Nephron (organoid): Measurements from ENCODE around the gene SRP72.
"Not testable (repeated sequence)": the region's sequence is repeated elsewhere in the genome, so short reads cannot be mapped to it uniquely, and the experiment has no call there.

Experiments
- H3K27ac Mint-ChIP-seq, 3 experiments: 2 replicates each; pipeline ENCODE4 v1.8.0; 2020; ENCODE audit warnings: mixed read lengths in 3 of 3, mild to moderate bottlenecking in 2 of 3, moderate library complexity in 1 of 3
- H3K27me3 Mint-ChIP-seq: 2 replicates; pipeline ENCODE4 v1.8.0; 2021; ENCODE audit warnings: low read depth, mild to moderate bottlenecking, moderate library complexity, mixed read lengths
- H3K36me3 Mint-ChIP-seq: 2 replicates; pipeline ENCODE4 v1.8.0; 2020; ENCODE audit warnings: low read depth, mixed read lengths
- H3K4me1 Mint-ChIP-seq: 2 replicates; pipeline ENCODE4 v1.8.0; 2020; ENCODE audit warnings: mixed read lengths
- H3K4me3 Mint-ChIP-seq, 3 experiments: 2 replicates each; pipeline ENCODE4 v1.8.0; 2020; ENCODE audit warnings: mild to moderate bottlenecking in 3 of 3, mixed read lengths in 3 of 3, moderate library complexity in 2 of 3
- H3K9me3 Mint-ChIP-seq: 2 replicates; pipeline ENCODE4 v1.8.0; 2020; ENCODE audit warnings: mixed read lengths
- CTCF ChIP-seq, 3 experiments: fragments of 200-600 bp; sonication (generic); IDR thresholded peaks; one replicate each; pipeline ENCODE4 v1.5.0; 2021; ENCODE audit warnings: antibody characterized with exemption in 3 of 3; ENCODE audit not compliant: unreplicated experiment in 3 of 3

Gene SRP72

GRCh38 chr4:56450342-56450741, 17.1 kb upstream of the SRP72 start:
- H3K36me3 Mint-ChIP-seq = peaks cover 87% of the 10 kb centered on the region
- no peak for TF ChIP-seq CTCF (IDR thresholded peaks at IDR 0.05; ENCODE audit: unreplicated experiment in 3 of 3)
- H3K27me3 Mint-ChIP-seq = no peaks in the 10 kb centered on the region
- no peaks in the 10 kb centered on the region for H3K4me1 Mint-ChIP-seq
- no peaks in the 10 kb centered on the region for H3K9me3 Mint-ChIP-seq
- no peak overlapping the region for H3K4me3 Mint-ChIP-seq
- no peak overlapping the region for H3K27ac Mint-ChIP-seq

GRCh38 chr4:56460085-56460484, 7.3 kb upstream of the SRP72 start:
- H3K4me3 Mint-ChIP-seq = no peak overlapping the region
- H3K27ac Mint-ChIP-seq = no peak overlapping the region
- H3K9me3 Mint-ChIP-seq = no peaks in the 10 kb centered on the region
- peaks cover 9% of the 10 kb centered on the region for H3K4me1 Mint-ChIP-seq
- no peak for TF ChIP-seq CTCF (IDR thresholded peaks at IDR 0.05; ENCODE audit: unreplicated experiment in 3 of 3)
- no peaks in the 10 kb centered on the region for H3K27me3 Mint-ChIP-seq
- H3K36me3 Mint-ChIP-seq = peaks cover 57% of the 10 kb centered on the region

- no peak for TF ChIP-seq CTCF (IDR thresholded peaks at IDR 0.05; ENCODE audit: unreplicated experiment in 3 of 3)
- peaks cover 40% of the 10 kb centered on the region for H3K36me3 Mint-ChIP-seq
- peak overlapping the region in 1 of 3 experiments; percentile 2 for H3K4me3 Mint-ChIP-seq
- H3K9me3 Mint-ChIP-seq = no peaks in the 10 kb centered on the region
- H3K27me3 Mint-ChIP-seq = no peaks in the 10 kb centered on the region
- peaks cover 25% of the 10 kb centered on the region for H3K4me1 Mint-ChIP-seq
- no peak overlapping the region for H3K27ac Mint-ChIP-seq
These were observed 5.3 kb upstream of the SRP72 start for GRCh38 chr4:56462157-56462556.

- TF ChIP-seq CTCF (IDR thresholded peaks at IDR 0.05; ENCODE audit: unreplicated experiment in 3 of 3) = no peak
- peaks cover 38% of the 10 kb centered on the region for H3K4me1 Mint-ChIP-seq
- no peaks in the 10 kb centered on the region for H3K9me3 Mint-ChIP-seq
These were observed 3.7 kb upstream of the SRP72 start for GRCh38 chr4:56463711-56464110.

GRCh38 chr4:56464581-56464980, 2.8 kb upstream of the SRP72 start:
- Mint-ChIP-seq H3K27ac (peak overlapping the region in 2 of 3 experiments; percentile 7 to 59), H3K27me3 (no peaks in the 10 kb centered on the region), H3K9me3 (no peaks in the 10 kb centered on the region), H3K4me3 (peak overlapping the region; percentile 64 to 99 (median 97)), H3K36me3 (peaks cover 27% of the 10 kb centered on the region), H3K4me1 (peaks cover 47% of the 10 kb centered on the region)
- TF ChIP-seq CTCF (IDR thresholded peaks at IDR 0.05; ENCODE audit: unreplicated experiment in 3 of 3) = no peak

More at GRCh38 chr4:56463711-56464110, 3.7 kb upstream of the SRP72 start:
- Mint-ChIP-seq H3K36me3 (peaks cover 34% of the 10 kb centered on the region), H3K27ac (no peak overlapping the region), H3K4me3 (no peak overlapping the region), H3K27me3 (no peaks in the 10 kb centered on the region)

- no peaks in the 10 kb centered on the region for H3K27me3 Mint-ChIP-seq
- peak overlapping the region; percentile 97 to 99 (median 98) for H3K4me3 Mint-ChIP-seq
- peak overlapping the region; percentile 97 to 100 (median 100) for H3K27ac Mint-ChIP-seq
- peaks cover 25% of the 10 kb centered on the region for H3K36me3 Mint-ChIP-seq
- no peak for TF ChIP-seq CTCF (IDR thresholded peaks at IDR 0.05; ENCODE audit: unreplicated experiment in 3 of 3)
- H3K4me1 Mint-ChIP-seq = peaks cover 51% of the 10 kb centered on the region
- no peaks in the 10 kb centered on the region for H3K9me3 Mint-ChIP-seq
These were observed 1.7 kb upstream of the SRP72 start for GRCh38 chr4:56465599-56466295.

GRCh38 chr4:56466296-56466761, 1.1 kb upstream of the SRP72 start:
- not testable (repeated sequence) for H3K27me3 Mint-ChIP-seq, H3K9me3 Mint-ChIP-seq
- Mint-ChIP-seq H3K27ac (peak overlapping the region; percentile 97 to 100 (median 100)), H3K4me1 (peaks cover 51% of the 10 kb centered on the region), H3K4me3 (peak overlapping the region; percentile 97 to 99 (median 98)), H3K36me3 (peaks cover 22% of the 10 kb centered on the region)
